ENCODE data around the gene MND1. TPM values are rescaled to one million over a fixed set of nuclear protein-coding genes. Genes with fewer than 3 reads are reported as not detected.
"Not testable (repeated sequence)": the region's sequence is repeated elsewhere in the genome, so short reads cannot be mapped to it uniquely, and the experiment has no call there.

The MND1 gene
- total RNA-seq, 6 experiments from 2014 or later: 4.1 to 9.2 (median 7.3) TPM

- DNase-seq: peak; percentile 68
- no peaks in the 10 kb centered on the region for H3K9me3 Mint-ChIP-seq
- no peak overlapping the region for H3K4me3 Mint-ChIP-seq
- TF ChIP-seq CTCF (IDR thresholded peaks at IDR 0.05): no peak
- H3K36me3 Mint-ChIP-seq (ENCODE audit: low read depth): peaks cover 11% of the 10 kb centered on the region; the same call in 1 of the 2 replicates
- no peaks in the 10 kb centered on the region for H3K27me3 Mint-ChIP-seq (ENCODE audit: insufficient read depth)
- peak overlapping the region; percentile 70 for H3K27ac Mint-ChIP-seq
- H3K4me1 Mint-ChIP-seq (ENCODE audit: low read depth): peaks cover 23% of the 10 kb centered on the region
These were observed 64.9 kb downstream of the MND1 start for GRCh38 chr4:153409412-153409811.

- Mint-ChIP-seq H3K36me3 (ENCODE audit: low read depth) (peaks cover 11% of the 10 kb centered on the region; the same call in 1 of the 2 replicates), H3K27me3 (ENCODE audit: insufficient read depth) (no peaks in the 10 kb centered on the region), H3K4me1 (ENCODE audit: low read depth) (peaks cover 23% of the 10 kb centered on the region), H3K27ac (peak overlapping the region; percentile 70), H3K9me3 (no peaks in the 10 kb centered on the region), H3K4me3 (no peak overlapping the region)
- no peak for TF ChIP-seq CTCF (IDR thresholded peaks at IDR 0.05)
- DNase-seq: no peak
These were observed 65.5 kb downstream of the MND1 start for GRCh38 chr4:153409924-153410501.

GRCh38 chr4:153413842-153414241, 69.4 kb downstream of the MND1 start:
- TF ChIP-seq CTCF (IDR thresholded peaks at IDR 0.05): no peak
- peaks cover 22% of the 10 kb centered on the region for H3K4me1 Mint-ChIP-seq (ENCODE audit: low read depth)
- no peaks in the 10 kb centered on the region for H3K27me3 Mint-ChIP-seq (ENCODE audit: insufficient read depth)
- no peak overlapping the region for H3K4me3 Mint-ChIP-seq
- DNase-seq: no peak
- H3K36me3 Mint-ChIP-seq (ENCODE audit: low read depth): no peaks in the 10 kb centered on the region
- H3K9me3 Mint-ChIP-seq: no peaks in the 10 kb centered on the region
- H3K27ac Mint-ChIP-seq: no peak overlapping the region

- H3K4me1 Mint-ChIP-seq (ENCODE audit: low read depth); DNase-seq; H3K4me3 Mint-ChIP-seq; H3K36me3 Mint-ChIP-seq (ENCODE audit: low read depth); H3K27ac Mint-ChIP-seq; H3K9me3 Mint-ChIP-seq; H3K27me3 Mint-ChIP-seq (ENCODE audit: insufficient read depth): not testable (repeated sequence)
These were observed 72.0 kb downstream of the MND1 start for GRCh38 chr4:153416456-153416855.

- no peak for DNase-seq
- Mint-ChIP-seq H3K27me3 (ENCODE audit: insufficient read depth) (no peaks in the 10 kb centered on the region), H3K27ac (no peak overlapping the region), H3K4me1 (ENCODE audit: low read depth) (peaks cover 8% of the 10 kb centered on the region), H3K4me3 (no peak overlapping the region), H3K9me3 (no peaks in the 10 kb centered on the region), H3K36me3 (ENCODE audit: low read depth) (no peaks in the 10 kb centered on the region)
- no peak for TF ChIP-seq CTCF (IDR thresholded peaks at IDR 0.05)
These were observed 73.6 kb downstream of the MND1 start for GRCh38 chr4:153418121-153418520.

- H3K36me3 Mint-ChIP-seq (ENCODE audit: low read depth): no peaks in the 10 kb centered on the region
- no peaks in the 10 kb centered on the region for H3K27me3 Mint-ChIP-seq (ENCODE audit: insufficient read depth)
- H3K4me3 Mint-ChIP-seq: no peak overlapping the region
- no peaks in the 10 kb centered on the region for H3K9me3 Mint-ChIP-seq
- H3K27ac Mint-ChIP-seq: peak overlapping the region; percentile 48; the same call in 1 of the 2 replicates
- DNase-seq: peak; percentile 13
- no peak for TF ChIP-seq CTCF (IDR thresholded peaks at IDR 0.05)
- peaks cover 8% of the 10 kb centered on the region for H3K4me1 Mint-ChIP-seq (ENCODE audit: low read depth)
These were observed 74.1 kb downstream of the MND1 start for GRCh38 chr4:153418558-153418957.

Measured in HFFc6 (cell line).